Tibial nerve (tissue), 3 donors: Measurements from ENCODE around the gene CPAMD8.

ENCODE experiments used
- POLR2A ChIP-seq, 2 donors: fragments of 450-650 bp; IDR thresholded peaks; one replicate each; pipeline ENCODE4 v1.6.1; 2017; ENCODE audit warnings: antibody characterized with exemption in 2 of 2, mild to moderate bottlenecking in 2 of 2, moderate library complexity in 2 of 2
- TF ChIP-seq, protein P1 (sequence below), 5 experiments: fragments of 200-600 bp in 3 of 5; fragments of 450-650 bp in 2 of 5; sonication (generic) in 3 of 5; IDR thresholded peaks; one replicate each; pipeline ENCODE4 v1.5.1; 2016 to 2019; ENCODE audit warnings: antibody characterized with exemption in 5 of 5, mild to moderate bottlenecking in 3 of 5, moderate library complexity in 2 of 5

DNA sequence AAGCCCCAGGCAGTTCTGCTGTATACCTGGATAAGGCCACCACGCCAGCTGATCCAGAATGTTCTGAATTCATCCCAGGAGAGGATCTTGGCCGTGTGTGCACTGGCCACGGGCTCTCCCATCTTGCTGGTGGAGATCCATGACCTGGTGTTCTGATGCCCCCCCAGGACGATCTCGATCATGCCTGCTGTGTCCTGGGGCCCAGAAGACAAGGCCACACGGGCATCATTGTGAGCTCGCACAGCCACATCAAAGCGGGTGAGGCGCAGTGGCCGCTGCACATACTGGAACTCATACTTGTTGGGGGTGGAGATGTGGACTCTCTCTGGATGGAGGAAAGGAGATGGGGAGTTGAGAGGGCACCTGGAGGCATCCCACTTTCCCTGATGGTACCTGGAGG is 97.7 kb downstream of the CPAMD8 start:
- TF ChIP-seq, protein P1, sequence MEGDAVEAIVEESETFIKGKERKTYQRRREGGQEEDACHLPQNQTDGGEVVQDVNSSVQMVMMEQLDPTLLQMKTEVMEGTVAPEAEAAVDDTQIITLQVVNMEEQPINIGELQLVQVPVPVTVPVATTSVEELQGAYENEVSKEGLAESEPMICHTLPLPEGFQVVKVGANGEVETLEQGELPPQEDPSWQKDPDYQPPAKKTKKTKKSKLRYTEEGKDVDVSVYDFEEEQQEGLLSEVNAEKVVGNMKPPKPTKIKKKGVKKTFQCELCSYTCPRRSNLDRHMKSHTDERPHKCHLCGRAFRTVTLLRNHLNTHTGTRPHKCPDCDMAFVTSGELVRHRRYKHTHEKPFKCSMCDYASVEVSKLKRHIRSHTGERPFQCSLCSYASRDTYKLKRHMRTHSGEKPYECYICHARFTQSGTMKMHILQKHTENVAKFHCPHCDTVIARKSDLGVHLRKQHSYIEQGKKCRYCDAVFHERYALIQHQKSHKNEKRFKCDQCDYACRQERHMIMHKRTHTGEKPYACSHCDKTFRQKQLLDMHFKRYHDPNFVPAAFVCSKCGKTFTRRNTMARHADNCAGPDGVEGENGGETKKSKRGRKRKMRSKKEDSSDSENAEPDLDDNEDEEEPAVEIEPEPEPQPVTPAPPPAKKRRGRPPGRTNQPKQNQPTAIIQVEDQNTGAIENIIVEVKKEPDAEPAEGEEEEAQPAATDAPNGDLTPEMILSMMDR (IDR thresholded peaks at IDR 0.05) = no peak
- TF ChIP-seq POLR2A (IDR thresholded peaks at IDR 0.05) = no peak
